ENCODE results near the gene GAR1.

GAR1 gene

DNA sequence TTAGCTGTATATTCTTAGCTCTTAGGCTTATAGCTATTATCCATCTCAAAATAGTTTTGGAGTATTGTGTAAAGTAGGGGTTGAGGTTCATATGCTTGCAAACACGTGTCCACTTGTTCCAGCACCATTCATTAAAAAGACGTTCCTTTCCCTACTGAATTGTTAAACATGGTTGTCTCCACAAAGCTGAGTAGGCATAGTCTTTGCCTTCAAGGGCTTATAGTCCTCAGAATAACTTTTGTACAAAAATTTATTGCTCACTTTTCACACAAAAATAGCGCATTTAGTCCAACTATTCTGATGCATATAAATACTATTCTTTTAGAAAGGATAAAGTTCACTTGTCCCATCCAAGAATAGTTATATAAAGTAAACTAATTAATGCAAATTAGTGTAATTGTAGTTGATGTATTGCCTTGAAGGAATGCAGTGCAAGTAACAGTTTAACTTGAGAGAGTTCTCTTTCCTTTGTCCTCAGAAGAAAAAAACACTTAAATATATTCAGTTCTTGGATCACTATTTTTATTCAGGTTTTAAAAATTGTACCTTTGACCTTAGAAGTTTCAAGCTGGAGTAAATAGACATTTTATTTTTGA is 46.5 kb downstream of the GAR1 start:
- TF ChIP-seq, protein P1, sequence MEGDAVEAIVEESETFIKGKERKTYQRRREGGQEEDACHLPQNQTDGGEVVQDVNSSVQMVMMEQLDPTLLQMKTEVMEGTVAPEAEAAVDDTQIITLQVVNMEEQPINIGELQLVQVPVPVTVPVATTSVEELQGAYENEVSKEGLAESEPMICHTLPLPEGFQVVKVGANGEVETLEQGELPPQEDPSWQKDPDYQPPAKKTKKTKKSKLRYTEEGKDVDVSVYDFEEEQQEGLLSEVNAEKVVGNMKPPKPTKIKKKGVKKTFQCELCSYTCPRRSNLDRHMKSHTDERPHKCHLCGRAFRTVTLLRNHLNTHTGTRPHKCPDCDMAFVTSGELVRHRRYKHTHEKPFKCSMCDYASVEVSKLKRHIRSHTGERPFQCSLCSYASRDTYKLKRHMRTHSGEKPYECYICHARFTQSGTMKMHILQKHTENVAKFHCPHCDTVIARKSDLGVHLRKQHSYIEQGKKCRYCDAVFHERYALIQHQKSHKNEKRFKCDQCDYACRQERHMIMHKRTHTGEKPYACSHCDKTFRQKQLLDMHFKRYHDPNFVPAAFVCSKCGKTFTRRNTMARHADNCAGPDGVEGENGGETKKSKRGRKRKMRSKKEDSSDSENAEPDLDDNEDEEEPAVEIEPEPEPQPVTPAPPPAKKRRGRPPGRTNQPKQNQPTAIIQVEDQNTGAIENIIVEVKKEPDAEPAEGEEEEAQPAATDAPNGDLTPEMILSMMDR (conservative IDR thresholded peaks at IDR 0.05; ENCODE audit: low read depth, low read length) = no peak
- H3K4me3 ChIP-seq (ENCODE audit: low read length) = no peak overlapping the region
- DNase-seq (ENCODE audit: low read depth) = no peak

DNA sequence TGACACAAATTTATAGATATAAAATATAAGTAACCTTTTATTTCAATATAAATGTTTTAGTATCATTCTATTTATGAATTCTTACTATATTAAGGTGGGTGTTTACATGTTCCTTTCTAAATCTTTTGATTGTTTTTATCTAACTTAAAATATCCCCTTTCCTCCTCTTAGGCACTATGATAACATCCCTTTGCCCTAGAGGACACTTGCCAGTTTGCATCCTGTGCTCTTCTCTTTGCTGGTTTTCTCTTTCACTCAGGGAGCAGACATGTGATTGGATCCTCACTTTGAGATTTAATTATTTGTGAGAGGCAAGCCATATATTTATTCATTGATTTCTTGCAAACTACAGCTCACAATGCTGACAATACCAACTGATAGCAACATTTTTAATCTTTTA is 48.6 kb downstream of the GAR1 start:
- H3K4me3 ChIP-seq (ENCODE audit: low read length) = no peak overlapping the region
- TF ChIP-seq, protein P1 (conservative IDR thresholded peaks at IDR 0.05; ENCODE audit: low read depth, low read length) = no peak
- DNase-seq (ENCODE audit: low read depth) = no peak

DNA sequence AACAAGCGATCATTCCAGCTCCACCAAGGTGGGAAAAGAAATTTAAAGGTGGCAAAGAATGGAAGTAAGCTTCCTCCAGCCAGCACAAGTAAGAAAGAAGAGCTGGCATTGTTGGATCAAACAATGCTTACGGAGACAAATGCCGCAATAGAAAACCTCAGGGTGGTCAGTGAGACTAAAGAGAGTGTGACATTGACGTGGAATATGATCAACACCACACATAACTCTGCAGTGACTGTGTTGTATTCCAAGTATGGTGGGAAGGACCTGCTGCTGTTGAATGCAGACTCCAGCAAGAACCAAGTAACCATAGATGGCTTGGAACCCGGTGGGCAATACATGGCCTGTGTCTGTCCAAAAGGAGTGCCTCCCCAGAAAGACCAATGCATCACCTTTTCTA is 54.5 kb downstream of the GAR1 start:
- TF ChIP-seq, protein P1 (conservative IDR thresholded peaks at IDR 0.05; ENCODE audit: low read depth, low read length) = no peak
- H3K4me3 ChIP-seq (ENCODE audit: low read length) = no peak overlapping the region
- no peak for DNase-seq (ENCODE audit: low read depth)

DNA sequence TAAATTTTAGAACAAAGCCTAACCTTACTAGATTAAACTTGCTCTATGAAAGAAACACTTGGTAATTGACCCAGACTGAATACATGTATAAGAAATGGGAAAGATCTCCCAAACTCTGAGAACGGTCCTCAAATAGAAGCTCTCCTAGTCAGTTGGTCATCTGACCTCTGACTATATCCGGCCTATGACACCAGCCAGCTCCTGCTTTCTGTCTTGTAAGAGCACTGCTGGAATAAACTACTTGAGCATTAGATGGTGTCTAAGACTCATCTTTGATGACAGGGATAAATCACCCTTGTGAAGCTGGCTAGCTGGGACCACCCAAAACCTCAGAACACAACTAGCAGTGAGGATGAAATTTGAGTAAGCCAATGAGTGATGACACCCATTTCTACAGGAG is 56.5 kb downstream of the GAR1 start:
- TF ChIP-seq, protein P1 (conservative IDR thresholded peaks at IDR 0.05; ENCODE audit: low read depth, low read length) = no peak
- no peak overlapping the region for H3K4me3 ChIP-seq (ENCODE audit: low read length)
- no peak for DNase-seq (ENCODE audit: low read depth)

DNA sequence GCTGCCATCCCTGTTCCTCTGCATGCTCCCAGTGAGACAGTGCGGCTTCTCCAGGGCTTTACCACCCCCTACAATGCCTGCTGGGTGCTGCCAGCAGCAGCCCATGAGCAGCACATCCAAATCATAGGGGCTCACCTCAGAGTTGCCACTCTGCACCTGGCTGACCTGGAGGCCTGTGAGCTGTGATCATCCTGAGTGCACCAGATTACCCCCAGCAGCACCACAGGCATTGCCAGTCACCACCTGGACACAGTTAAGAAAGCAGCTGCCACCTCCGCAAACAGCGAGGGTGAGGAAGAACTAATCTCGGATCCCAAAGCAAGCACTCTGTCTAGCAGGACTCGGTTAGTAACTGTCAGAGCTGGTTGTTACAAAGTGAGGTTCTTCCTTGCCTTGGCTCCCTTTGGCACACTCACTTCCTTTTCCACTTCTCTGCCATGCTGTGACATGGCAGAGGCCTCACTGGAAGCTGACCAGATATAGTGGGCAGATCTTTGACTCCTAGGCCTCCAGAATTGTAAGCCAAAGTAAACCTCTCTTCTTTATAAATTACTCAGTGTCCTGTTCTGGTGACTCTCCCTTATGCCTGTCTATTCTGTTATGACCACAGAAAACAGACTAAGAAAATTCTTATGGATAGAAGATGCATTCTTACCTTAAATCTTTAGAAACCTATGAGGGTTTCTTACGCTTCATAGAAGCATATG is 57.5 kb downstream of the GAR1 start:
- DNase-seq (ENCODE audit: low read depth) = no peak
- TF ChIP-seq, protein P1 (conservative IDR thresholded peaks at IDR 0.05; ENCODE audit: low read depth, low read length) = no peak
- no peak overlapping the region for H3K4me3 ChIP-seq (ENCODE audit: low read length)

DNA sequence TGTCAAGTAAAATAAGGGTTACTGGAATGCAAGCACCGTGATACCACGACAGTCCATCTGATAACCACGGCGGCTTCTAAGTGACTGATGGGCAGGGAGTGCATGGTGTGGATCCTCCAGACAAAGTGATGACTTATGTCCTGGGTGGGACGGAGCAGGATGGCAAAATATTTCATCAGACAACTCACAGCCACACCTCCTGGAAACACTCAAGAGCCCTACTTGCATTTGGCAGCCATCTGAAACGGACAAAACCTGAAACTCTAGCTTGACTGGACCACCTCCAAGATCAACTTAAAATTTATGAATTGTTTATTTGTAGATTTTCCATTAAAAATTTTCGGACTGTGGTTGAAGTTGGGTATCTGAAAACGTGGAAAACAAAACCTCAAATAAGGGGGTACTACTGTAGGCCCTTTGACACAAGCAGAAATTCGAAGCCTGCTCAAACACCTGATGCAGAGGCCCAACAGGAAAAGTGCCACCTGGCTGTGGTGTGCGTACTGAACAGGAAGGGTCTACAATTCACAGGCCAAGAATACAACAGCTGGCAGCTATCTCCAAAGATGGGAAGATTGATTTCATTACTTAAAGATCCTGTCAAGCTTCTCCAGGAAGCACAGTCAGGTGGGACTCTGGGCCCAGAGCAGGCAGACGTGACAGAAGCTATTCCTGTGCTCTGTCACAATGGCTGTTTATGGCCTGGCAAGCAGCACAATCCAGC is 58.4 kb downstream of the GAR1 start:
- no peak for DNase-seq (ENCODE audit: low read depth)
- H3K4me3 ChIP-seq (ENCODE audit: low read length) = no peak overlapping the region
- TF ChIP-seq, protein P1 (conservative IDR thresholded peaks at IDR 0.05; ENCODE audit: low read depth, low read length) = no peak
